EH (cell line): ENCODE measurements around the gene H3-3A.

Source experiments
- DNase-seq: peaks from one replicate; pipeline ENCODE4 v3.0.0-alpha.2; 2015; ENCODE audit warnings: low read depth

Gene H3-3A

DNA sequence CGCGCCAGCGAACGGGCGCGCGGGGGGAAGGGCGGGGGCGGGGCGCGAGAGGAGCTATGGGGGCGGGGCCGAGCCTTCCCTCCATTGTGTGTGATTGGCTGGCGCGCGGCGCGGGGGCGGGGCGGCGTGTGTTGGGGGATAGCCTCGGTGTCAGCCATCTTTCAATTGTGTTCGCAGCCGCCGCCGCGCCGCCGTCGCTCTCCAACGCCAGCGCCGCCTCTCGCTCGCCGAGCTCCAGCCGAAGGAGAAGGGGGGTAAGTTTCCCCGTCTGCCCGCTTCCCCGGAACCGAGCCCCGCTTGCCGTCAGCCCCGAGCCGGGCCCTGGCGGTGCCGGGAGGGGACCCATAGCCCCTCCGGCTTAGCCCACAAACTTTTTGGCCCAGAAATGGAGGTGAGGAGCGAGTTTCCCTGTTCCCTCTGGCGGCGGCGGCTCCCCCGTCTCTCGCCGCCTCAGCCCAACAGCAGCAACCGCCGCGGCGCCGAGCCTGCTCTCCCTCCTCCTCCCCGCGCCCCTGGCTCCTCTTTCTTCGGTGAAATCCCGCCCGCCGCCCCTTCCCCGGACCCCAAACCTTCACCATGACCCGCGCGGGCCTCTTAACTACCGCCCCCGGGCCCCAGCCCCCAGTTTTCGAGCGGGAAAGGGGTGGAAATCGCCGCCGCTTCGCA, at the start of gene H3-3A:
Gene H3-3A, plus strand, starts transcription at position 159 of the 666 bp plus-strand sequence. CDS start 1,636 bp downstream, outside the sequence.
- DNase-seq = peak; percentile 95

- no peak for DNase-seq
Observed at GRCh38 chr1:226017070-226017469, 45.4 kb upstream of the H3-3A start.

DNA sequence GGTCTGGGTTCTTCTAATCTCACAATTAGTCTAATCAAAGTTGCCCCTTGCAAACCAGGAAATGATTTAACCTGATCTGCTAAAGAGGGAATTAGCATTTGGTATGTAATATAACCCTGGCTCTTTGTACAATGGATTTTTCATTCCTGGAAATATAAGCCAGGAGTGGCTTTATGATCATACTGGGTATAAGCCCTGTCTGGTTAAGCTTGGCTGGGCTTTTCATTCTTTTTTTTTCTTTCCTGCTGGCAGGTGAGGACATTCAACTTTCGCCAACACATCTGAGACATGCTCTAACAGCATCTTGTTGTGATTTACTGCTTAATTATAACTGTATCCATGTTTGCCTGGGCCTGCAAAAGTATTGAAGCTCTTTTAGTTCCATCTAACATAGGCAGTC, 42.9 kb upstream of the H3-3A start:
- DNase-seq = no peak

DNA sequence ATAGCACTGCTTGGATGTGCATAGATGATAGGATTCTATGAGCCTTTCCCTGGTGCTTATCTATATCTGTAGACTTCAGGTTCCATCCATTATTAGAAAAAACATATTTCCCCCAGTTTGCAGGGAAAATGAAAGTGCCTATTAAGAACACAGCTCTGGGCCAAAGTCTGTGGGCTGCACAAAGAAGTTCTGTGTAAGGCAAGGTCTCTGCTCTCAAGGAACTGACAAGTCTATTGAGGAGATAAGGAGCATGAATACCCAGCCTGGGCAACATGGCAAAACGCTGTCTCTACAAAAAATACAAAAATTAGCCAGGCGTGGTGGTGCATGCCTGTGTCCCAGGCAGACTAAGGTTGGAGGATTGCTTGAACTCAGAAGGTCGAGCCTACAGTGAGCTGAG, 41.1 kb upstream of the H3-3A start:
- no peak for DNase-seq

- no peak for DNase-seq
Observed at GRCh38 chr1:226021801-226022200, 40.7 kb upstream of the H3-3A start.

DNA sequence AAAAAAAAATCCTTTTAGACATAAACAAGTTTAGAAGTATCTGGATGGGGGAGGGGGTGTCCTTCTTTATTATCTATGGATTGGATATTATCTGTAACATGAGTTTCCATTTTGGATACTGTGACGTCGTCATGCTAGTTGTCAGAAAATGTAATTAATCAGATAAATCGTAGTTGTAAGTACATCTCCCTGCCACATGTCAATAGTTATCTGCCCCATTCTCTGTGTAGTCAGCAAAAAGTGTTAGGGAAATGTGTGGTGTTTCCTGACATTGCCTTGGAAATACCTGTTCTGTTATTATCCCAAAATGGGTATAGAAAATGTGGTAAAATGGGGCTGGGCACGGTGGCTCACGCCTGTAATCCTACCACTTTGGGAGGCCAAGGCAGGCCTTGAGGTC, 38.8 kb upstream of the H3-3A start:
- DNase-seq = no peak

- no peak for DNase-seq
Observed at GRCh38 chr1:226026833-226027232, 35.7 kb upstream of the H3-3A start.

DNA sequence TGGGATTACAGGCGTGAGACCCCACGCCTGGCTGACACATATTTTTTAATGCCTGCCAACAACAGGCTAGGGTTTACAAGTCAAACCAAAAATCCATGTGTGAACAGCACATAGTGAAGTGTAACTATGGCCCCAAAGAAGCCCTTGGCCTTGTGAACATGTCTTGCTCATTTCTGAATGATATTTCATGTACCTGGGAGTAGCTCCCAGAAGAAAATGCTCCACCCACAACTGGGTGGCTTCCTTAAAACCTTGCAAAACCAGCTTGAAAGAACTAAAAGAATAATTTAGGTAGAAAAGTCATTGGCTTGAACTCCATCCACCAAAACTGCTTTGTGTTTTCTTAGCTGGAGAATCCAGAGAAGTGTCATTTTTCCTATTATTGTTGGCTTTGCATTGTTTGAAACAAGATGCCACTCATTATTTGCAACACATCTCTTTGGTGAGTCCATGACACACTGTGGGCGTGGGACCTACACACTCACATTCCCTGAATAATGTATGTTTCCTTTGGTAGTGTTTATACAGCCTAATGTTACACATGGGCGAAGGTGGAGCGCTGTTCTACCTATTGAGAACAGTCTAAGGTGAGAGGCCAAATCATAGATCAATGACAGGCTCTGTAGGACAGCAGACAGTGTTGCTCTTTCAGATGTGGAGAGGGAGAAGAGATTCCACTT, 34.8 kb upstream of the H3-3A start:
- DNase-seq = no peak

- no peak for DNase-seq
Observed at GRCh38 chr1:226029093-226029496, 33.4 kb upstream of the H3-3A start.

DNA sequence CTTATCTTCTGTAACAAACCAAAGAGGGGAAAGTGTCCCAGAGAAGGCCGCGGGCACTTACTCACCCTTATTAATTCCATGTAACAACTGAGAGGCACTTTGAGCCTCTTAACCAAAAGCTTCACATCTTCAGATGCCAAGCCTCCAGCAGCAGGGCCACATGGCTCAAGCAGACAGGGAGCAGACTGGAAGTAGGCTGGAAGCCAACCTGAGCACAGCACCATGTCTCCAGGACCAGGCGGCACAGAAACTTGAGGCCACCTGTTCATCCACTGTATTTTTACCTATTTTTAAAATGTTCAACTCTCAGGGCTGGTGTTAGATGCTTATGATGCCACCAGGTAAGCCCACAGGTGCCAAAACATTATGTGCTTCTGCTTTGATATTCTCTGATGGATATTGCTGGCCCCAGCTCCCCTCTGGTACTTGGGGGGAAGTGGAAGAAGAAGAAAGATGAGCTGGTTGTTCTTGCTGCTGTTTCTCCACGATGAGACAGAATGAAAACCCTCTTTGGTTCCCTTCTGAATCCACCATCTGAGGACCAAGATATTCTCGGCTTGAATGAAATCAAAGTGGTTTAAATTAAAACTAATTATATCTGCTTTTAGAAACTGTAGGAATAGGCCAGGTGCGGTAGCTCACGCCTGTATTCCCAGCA, 32.8 kb upstream of the H3-3A start:
- DNase-seq = no peak

DNA sequence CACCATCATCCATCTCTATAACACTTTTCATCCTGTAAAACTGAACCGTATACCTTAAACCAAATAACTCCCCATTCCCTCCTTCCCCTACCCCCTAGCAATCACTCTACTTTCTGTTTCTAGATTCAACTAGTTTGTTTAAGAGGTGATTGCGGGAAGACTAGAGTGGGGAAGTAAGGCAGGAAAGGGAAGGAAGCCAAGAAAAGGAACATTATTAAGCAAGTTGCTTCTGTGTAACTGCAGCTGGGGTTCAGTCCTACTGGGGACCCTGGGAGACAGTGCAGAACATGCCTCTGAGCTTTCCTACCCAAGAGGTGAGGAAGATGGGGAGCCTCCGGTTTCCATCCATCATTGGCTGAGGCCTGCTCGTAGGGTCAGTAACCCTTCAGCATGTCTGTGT, 28.9 kb upstream of the H3-3A start:
- no peak for DNase-seq

DNA sequence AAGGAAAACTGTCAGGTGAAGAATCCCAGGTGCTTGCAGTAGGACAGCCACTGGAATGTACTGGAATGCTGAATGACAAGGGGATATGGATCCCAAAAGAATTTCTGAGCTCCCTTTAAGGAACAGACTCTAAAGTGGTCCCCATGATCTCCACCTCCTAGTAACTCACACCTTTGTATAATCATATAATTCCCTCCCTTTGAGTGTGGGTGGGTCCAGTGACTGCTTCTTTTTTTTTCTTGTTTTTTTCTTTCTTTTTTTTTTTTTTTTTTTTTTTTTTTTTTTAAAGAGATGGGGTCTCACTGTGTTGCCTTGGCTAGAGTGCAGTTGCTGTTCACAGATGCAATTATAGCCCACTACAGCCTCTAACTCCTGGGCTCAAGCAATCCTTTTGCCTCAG, 28.5 kb upstream of the H3-3A start:
- no peak for DNase-seq

DNA sequence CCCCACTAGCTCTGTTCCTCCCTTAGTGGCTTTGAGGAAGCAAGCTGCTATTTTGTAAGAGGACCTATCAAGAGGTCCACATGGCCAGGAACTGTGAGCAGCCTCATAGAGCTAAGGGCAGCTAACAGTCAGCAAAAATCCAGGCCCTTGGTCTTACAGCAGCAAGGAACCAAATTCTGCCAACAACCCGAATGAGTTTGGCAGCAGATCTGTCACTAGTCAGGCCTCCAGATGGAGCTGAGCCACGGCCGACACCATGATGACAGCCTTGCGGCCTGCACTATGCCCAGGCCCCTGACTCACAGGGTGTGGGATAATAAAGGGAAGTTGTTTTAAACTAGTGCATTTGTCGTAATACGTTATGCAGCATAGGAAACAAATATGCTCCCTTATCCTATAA, 28.0 kb upstream of the H3-3A start:
- peak; percentile 92 for DNase-seq

GRCh38 chr1:226035915-226036314, 26.6 kb upstream of the H3-3A start:
- DNase-seq = no peak

DNA sequence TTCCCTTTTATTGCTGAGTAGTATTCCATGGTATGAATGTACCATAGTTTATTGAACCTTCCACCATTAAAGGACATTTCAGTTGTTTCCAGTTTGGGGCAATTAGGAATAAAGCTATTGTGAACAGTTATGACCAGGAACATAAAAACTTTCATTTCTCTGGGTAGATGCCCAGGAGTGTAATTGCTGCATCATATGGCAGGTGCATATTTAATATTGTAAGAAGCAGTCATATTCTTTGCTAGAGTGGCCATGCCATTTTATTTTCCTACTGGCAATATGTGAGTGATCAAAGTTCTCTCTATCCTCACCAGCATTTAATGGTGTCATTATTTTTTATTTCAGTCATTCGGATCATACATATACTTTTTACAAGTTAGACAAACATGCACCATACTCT, 23.9 kb upstream of the H3-3A start:
- no peak for DNase-seq

DNA sequence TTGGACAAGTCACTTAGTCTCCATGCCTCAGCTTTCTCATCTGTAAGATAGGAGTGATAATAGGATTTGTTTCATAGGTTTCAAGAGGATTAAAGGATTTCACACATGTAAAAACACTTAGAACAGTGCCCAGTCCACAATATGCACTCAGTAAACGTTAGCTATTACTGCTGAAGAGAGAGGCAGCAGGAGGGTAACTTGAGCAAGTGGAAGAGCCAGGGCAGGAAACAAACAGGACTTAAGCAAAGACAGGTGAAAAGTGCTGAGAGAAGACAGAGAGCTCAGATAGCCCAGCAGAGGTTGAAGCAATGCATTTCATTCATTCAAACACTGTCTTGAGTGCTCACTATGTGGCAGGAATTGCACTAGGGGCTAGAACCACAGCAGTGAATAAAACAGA, 21.1 kb upstream of the H3-3A start:
- DNase-seq = no peak

DNA sequence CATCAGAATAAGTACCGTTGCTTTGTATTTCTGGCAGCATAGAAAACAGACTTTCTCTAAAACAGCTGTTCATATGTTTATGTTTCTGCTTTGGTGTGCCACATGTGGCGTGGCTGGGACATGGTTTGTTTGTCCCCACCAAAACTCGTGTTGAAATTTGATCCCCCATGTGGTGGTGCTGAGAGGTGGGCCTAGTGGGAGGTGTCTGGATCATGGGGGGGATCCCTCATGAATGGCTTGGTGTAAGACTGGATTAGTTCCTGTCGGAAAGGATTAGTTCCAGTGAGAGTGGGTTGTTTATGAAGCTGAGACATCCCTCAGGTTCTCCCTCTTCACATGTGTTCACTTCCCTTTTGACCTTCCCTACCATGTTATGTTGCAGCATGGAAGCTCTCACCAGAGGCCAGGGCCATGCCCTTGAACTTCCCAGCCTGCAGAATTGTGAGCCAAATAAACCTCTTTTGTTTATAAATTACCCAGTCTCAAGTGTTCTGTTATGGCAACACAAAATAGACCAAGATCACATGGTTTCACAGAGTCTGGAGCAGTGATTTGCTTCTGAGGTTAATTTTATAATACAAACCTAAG, 17.9 kb upstream of the H3-3A start:
- no peak for DNase-seq

- DNase-seq = peak; percentile 77
Observed at GRCh38 chr1:226046240-226046639, 16.3 kb upstream of the H3-3A start.

GRCh38 chr1:226047495-226047894, 15.0 kb upstream of the H3-3A start:
- DNase-seq = peak; percentile 34

- no peak for DNase-seq
Observed at GRCh38 chr1:226048886-226049285, 13.6 kb upstream of the H3-3A start.

DNA sequence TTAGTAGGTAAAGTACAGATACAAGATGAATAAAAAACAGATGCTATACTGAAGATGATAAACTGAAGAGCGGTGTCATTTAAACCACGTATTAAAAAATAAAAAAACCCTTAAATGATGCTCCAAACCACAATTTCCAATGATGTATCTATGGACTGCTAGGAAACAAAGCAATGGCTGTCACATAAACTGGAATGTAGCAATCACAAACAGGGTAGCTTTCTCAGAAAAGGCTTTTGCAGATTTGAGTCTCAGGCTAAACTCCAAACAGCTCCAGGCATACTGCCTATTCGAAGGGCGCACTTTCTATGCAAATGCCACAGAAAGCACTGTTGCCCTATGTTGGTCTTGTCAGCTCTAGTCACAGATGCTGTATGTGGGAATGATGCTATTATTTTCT, 12.4 kb upstream of the H3-3A start:
- no peak for DNase-seq

GRCh38 chr1:226051365-226051764, 11.2 kb upstream of the H3-3A start:
- DNase-seq = no peak

DNA sequence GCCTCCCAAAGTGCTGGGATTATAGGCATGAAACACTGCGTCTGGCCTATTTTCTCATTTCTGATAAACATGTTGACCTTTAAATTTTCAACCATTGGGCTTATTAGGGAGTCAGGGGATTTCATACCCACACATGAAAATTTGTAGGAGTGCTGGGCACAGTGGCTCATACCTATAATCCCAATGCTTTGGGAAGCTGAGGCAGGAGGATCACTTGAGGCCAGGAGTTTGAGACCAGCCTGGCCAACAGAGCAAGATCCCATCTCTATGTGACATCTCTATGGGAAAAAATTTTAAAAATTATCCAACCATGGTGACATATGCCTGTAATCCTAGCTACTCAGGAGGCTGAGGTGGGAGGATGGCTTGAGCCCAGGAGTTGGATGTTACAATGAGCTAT, 10.5 kb upstream of the H3-3A start:
- no peak for DNase-seq
